ENCODE measurements around the gene FBP2. TPM values are rescaled to one million over a fixed set of nuclear protein-coding genes. Genes with fewer than 3 reads are reported as not detected.

The FBP2 gene
- total and polyA plus RNA-seq, 2 of the 4 experiments (the other 2 are of a cell fraction): not detected

GRCh38 chr9:94612071-94612470 is 18.4 kb upstream of the FBP2 start:
- Histone ChIP-seq H3K14ac (replicated peaks; ENCODE audit: low read depth, low read length) (no peak overlapping the region), H3K27me3 (ENCODE audit: control insufficient read depth, insufficient read depth, low read length) (peaks cover 32% of the 10 kb centered on the region), H2AFZ (replicated peaks; ENCODE audit: low read length, poor library complexity) (no peak overlapping the region), H3K4ac (ENCODE audit: low read depth, low read length) (no peak overlapping the region), H3K36me3 (ENCODE audit: control insufficient read depth, insufficient read depth, low read length) (no peaks in the 10 kb centered on the region), H3K9ac (ENCODE audit: low read depth, low read length) (no peak overlapping the region), H3K9me1 (ENCODE audit: insufficient read depth, low read length) (no peaks in the 10 kb centered on the region), H3K79me1 (ENCODE audit: low read depth in 1 of 2, low read length in 2 of 2) (no peaks in the 10 kb centered on the region), H4K5ac (ENCODE audit: low read depth, low read length) (no peak overlapping the region), H3K56ac (ENCODE audit: extremely low read depth, insufficient read depth, low read length) (no peak overlapping the region), H2BK5ac (ENCODE audit: low read depth, low read length, poor library complexity, severe bottlenecking) (no peak overlapping the region), H4K91ac (ENCODE audit: insufficient read depth, low read depth, low read length) (no peak overlapping the region), H4K20me1 (ENCODE audit: insufficient read depth, low read length) (no peaks in the 10 kb centered on the region), H3K4me1 (ENCODE audit: control insufficient read depth, insufficient read depth, low read length) (no peaks in the 10 kb centered on the region), H2BK120ac (ENCODE audit: low read depth, low read length) (no peak overlapping the region), H3K4me2 (ENCODE audit: low read depth, low read length) (no peak overlapping the region), H2BK15ac (ENCODE audit: low read depth, low read length) (no peak overlapping the region), H2BK20ac (ENCODE audit: low read depth, low read length) (no peak overlapping the region), H4K8ac (ENCODE audit: low read depth in 2 of 2, low read length in 2 of 2) (no peak overlapping the region), H3K9me3 (ENCODE audit: control insufficient read depth, insufficient read depth, low read length) (no peaks in the 10 kb centered on the region), H3K23ac (ENCODE audit: low read depth, low read length) (no peak overlapping the region), H3K4me3 (ENCODE audit: insufficient read depth, low read depth, low read length) (no peak overlapping the region), H3K27ac (ENCODE audit: insufficient read depth, low read length) (no peak overlapping the region), H3K18ac (ENCODE audit: low read depth, low read length) (no peak overlapping the region), H2AK9ac (replicated peaks; ENCODE audit: low read depth, low read length, poor library complexity) (no peak overlapping the region), H2AK5ac (ENCODE audit: low read depth, low read length) (no peak overlapping the region)
- in situ Hi-C loops (cut with MboI; ENCODE audit: low sequenced_read_pairs): no loop called here
- POLR2A ChIA-PET (ENCODE audit: unreplicated experiment): no interaction called here
- ATAC-seq (ENCODE audit: low read depth) (no peak), DNase-seq (no peak)
- intact Hi-C loops (cut with micrococcal nuclease): no loop called here
- no CpG with 5 or more reads among the region's 7 CpGs for WGBS, 2 experiments (ENCODE audit: extremely low coverage in 2 of 2, insufficient read length in 1 of 2)
- dilution Hi-C loops (cut with HindIII; ENCODE audit: low sequenced_read_pairs, unreplicated experiment): no loop called here
- CTCF ChIA-PET: no interaction called here
- BruUV-seq (replicated peaks): no TSS peak
- no peak for TF ChIP-seq USF2 (IDR thresholded peaks at IDR 0.05; ENCODE audit: low read depth, low read length)
- no peak for TF ChIP-seq MXI1 (IDR thresholded peaks at IDR 0.05; ENCODE audit: borderline replicate concordance, low read depth, low read length)
- TF ChIP-seq CTCF (conservative IDR thresholded peaks at IDR 0.05; ENCODE audit: low read depth, low read length): no peak
- TF ChIP-seq FOS (IDR thresholded peaks at IDR 0.05; ENCODE audit: low read depth, low read length): no peak
- TF ChIP-seq BHLHE40 (IDR thresholded peaks at IDR 0.05; ENCODE audit: low read depth, low read length): no peak
- no peak for TF ChIP-seq MAZ (IDR thresholded peaks at IDR 0.05; ENCODE audit: borderline replicate concordance, low read depth, low read length)
- no peak for TF ChIP-seq ELK1 (IDR thresholded peaks at IDR 0.05; ENCODE audit: borderline replicate concordance, low read depth, low read length)
- TF ChIP-seq CEBPB (IDR thresholded peaks at IDR 0.05; ENCODE audit: low read depth, low read length): no peak

Measured in IMR-90 (cell line).